Globus pallidus (tissue), 1 donor: Measurements from ENCODE around the gene SORCS3.

Experiments
- DNase-seq: peaks from one replicate; pipeline ENCODE4 v3.0.0-alpha.2; 2015; ENCODE audit warnings: low spot score

Gene SORCS3

DNA sequence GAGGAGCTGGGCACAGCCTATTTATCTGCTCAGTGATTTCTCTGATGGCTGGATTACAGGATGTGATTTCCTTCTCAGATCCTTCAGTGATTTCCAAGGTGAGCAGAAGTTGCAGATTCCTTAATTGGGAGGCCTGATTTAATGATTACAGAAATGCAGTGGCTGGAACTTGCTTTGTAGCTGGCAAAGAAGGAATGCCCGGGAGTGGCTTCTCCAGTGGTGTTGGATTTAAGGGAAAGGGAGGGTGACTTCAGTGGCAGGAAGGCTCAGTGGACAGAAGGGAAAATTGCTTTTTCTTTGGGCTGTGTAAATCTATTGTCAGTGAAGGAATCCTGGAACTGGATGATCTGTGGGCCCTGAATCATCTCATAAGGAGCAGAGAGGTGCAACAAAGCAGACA is 5.1 kb downstream of the SORCS3 start:
- DNase-seq: no peak

DNA sequence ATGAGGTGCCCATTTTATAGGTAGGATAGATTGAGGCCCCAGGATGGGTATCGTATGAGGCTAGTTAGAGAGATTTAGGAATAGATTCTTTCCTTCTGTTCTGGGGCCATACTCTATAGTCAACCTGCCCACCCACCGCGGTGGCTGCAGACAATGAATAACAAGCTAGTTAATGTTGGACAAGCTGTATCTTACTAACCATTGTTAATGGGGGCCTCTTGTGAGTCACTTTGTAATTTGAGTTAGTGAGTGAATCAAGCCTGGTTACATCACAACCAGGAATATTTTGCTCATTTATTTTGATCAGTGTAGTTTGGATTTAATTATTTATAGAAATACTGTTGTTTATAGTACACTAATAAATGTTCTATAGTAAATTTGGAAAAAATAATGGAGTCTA is 7.3 kb downstream of the SORCS3 start:
- no peak for DNase-seq

DNA sequence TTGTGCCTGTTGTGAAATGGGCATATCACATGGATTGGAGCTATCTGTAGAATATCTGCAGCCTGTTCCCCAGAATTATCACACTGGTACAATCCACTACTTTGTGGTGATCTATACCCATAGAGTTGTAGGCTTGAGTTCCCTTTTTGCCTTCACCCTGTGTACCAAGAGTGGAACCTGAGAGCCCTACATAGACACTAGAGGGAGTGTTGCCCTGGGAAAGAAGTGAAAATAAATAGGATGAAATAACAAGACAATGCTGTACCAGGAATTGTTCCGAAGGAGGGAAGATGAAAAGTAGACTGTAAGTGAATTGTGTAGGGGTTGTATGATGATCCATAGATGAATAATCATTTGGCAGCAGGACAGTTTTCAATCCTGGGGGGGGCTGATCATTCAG is 9.0 kb downstream of the SORCS3 start:
- DNase-seq: peak; percentile 56

DNA sequence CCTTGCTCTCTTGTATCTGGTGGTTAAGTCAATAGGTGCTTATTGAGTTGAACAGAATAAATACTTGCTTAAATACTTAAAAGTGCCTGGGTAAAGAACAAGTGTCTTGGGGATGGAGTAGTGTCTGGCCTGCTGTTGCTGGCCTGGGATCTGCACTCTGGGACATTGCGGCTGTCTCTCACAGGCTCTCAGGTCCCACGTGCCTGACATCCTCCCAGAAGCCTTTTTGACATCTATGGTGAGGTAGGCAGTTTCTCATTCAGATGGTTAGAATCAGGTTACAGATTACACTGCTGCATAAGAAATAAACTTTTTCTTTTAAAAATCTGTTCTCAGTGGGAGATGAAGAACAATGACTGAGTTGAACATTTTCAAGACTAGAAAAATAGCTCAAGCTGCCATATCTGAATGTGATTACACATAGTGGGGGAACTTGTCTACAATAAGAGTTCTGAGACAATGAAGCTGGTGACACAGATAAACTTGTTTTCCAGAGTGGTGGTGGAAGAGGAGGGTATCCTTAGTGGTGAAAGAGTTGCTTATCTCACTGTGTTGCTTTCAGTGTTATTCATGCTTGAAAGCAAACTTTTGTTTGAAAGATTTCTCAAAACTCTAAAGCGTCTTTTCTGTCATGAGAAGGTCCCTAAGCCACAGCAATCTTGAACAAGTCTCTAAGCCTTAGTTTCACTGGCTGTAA is 9.7 kb downstream of the SORCS3 start:
- DNase-seq: no peak

DNA sequence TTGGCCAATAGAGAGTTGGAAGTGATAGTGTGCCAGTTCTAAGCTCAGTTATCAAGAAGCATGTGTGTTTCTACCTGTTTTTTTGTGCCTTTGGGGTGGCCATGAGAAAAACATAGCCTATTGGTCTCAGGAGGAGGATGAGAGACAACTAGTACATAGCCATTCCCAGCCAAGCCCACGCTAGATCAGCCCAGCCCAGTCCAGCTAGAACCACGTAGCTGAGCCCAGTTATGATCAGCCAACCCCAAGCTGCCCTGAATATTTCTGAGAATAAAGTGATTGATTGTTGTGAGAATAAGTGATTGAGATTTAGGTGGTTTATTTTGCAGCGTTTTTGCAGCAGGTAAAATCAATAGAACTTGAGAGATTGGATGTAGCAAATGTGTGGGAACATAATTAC is 15.9 kb downstream of the SORCS3 start:
- DNase-seq: no peak

DNA sequence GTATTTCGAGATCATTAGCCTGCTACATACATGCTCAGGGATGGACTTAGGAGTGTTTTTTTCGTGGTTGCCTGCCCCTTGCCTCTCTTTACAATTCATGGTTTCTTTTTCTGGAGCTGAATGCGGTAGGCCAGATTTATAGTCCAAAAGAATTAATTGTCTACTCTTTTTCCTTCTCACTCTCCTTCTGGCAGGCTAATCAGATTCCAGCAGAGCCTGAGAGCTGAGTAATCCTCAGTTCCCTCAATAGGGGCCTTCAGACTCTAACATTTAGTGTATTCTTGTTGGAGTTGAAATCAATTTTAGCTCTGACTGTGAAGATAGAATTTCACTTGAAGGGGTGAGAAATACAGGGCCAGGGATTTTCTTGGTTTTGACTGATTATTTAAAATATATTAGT is 16.4 kb downstream of the SORCS3 start:
- DNase-seq: no peak

DNA sequence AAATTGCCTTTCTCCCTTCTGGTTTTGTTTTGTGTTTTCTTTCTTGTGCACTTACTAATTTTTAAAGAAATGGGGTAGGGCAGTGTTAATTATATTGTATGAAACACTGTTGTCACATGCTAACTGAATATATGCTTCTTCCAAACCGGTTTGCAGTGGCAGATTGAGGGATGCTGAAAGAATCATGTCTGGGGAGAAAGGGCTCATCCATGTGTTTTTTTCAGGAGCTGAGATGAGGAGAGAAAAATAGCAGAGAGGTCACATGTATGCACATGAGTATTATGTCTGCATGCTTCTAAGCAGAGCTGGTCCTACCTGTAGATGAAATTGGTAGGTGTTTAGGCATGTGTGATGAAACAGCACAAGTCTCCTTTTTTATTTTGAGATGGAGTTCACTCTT is 17.0 kb downstream of the SORCS3 start:
- no peak for DNase-seq

DNA sequence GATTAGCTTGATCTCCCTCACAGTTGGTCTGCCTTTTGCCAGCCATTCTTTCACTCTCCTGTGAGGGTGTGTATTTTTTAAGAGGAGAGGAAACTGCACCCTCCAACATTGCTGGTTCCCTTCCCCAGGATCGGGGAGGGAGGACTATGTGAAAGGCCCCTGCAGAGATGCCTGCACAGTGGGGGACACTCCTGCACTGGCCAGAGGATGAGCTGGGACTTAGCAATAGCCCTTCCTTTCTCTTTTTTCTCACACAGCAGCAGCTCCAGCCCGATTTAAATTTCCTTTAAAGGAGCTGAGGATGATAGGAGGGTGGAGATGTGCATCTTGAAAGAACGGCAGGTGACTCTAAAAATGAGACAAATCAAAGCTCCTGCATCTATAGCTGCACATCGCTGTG is 18.7 kb downstream of the SORCS3 start:
- no peak for DNase-seq

DNA sequence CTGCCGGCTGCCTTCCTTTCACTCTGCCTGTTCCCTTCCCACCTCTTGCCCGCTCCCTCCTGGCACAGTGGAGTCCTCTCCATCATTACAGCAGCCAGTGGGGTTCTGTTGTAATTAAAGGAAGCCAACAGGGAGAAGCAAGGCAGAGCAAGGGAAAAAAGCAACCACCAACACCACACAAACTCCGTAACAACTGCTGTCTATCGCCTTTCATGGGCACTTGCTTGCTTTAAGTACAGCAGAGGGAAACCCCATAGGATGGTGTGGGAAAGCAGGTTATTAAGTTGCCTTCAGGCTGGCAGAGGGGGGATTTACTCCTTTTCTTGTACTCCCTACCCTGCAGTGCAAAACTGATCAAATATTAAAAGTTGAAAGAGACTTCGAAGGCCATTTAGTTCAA is 22.0 kb downstream of the SORCS3 start:
- DNase-seq: no peak

DNA sequence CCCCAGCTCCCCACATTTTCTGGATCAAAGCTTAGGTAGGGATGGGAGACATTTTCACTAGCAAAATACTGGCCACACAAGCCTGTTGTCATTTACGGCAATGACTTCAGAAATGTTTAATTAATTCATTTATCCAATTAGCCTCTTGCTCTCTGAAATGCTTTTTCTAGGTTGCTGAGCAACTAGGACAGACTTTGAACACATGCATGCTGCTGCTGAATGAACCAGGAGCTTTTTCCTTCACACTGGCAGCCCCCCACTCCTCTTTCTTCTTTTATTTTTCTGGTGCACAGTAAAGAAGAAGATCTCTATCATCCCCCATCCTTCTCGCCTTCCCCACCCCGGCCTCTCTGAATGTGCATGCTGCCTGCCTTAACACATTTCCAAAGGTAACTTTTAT is 22.5 kb downstream of the SORCS3 start:
- no peak for DNase-seq

DNA sequence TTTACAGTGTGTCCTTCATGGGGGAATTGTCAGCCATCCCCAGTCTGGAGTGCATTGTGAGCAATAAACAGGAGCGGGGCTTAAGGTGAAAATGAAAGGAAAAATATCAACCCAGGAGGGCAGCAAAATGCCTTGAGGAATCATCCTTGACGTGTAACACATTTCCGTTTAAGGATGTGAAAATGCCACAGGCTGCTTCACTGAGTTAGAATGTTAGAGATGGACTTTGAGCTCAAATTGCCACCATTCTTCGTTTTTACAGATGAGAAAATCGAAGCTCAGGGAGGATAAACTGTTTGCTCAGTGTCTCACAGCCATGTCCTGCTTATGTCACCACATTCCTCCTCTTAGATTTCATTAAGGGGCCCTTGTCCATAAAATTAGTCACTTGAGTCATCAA is 23.1 kb downstream of the SORCS3 start:
- DNase-seq: no peak

DNA sequence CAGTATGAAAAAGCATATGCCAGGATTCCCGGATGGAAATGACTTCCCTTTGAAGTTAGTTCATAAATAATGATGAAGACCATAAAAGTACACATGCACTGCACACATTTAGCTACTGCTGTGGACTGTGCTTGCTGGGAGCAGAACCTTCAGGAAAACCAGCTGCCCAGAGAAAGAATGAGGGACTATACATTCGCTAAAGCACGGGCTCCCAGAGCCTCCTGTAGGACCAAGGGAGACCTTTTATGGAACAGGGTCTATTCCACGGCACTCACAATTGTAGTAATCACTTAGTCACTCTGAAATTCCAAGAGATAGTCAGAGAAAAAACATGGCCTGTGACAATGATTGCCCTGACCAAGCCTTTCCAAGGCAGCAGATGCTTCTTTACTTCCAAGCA is 24.1 kb downstream of the SORCS3 start:
- DNase-seq: no peak

DNA sequence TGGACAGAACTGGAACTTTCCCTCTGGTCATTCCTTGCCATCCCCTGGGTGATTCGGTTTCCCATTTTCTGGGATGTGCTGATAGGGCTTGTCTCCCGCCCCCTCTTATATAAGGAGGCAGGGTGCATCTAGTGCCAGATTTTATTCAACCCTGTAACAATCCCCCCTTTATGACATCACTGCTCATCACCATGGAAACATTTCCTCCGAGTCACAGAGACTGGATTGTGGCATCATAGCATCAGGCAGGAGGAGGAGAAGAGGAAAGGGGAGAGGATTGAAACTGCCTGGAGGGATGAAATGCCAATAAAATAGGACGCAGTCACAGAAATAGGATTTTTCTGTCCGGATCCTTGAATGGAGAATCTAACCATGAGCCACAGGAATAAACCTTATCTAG is 25.0 kb downstream of the SORCS3 start:
- peak; percentile 57 for DNase-seq

DNA sequence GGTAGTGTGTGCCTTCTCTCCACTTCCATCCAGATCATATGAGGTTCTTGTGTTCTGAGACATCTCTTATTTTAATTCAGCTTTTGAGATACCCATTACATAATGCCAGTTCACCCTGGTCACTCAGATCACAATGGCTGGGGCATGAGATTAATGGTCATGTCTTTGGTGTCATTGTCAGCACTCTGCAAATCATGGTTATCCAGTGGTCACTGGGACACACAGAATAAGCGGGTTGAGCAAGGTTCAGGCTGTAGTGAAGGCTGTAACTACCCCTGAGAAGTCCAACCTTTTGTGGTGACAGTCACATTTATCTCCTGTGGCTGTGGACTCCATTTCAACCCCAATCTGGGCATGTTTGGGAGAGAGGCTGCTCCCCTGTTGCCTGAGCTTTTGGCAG is 35.8 kb downstream of the SORCS3 start:
- DNase-seq: no peak

DNA sequence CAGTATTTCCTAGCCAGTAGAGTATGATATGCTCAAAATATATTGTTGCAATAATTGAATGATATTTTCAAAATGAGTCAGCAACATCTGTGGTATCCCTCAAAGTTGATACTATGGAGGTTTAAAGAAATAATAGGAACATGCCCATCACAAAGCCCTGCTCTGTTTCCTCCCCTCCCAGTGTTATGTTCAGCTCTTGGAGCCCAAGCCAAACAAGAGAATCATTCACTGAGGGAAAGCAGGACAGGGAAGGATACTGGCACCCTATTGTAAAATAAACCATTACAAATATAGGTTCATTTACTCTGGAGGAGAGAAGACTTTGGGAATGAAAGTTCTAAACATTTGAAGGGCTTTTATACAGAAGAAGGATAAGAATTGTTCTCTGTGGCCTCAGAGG is 37.6 kb downstream of the SORCS3 start:
- peak; percentile 46 for DNase-seq

DNA sequence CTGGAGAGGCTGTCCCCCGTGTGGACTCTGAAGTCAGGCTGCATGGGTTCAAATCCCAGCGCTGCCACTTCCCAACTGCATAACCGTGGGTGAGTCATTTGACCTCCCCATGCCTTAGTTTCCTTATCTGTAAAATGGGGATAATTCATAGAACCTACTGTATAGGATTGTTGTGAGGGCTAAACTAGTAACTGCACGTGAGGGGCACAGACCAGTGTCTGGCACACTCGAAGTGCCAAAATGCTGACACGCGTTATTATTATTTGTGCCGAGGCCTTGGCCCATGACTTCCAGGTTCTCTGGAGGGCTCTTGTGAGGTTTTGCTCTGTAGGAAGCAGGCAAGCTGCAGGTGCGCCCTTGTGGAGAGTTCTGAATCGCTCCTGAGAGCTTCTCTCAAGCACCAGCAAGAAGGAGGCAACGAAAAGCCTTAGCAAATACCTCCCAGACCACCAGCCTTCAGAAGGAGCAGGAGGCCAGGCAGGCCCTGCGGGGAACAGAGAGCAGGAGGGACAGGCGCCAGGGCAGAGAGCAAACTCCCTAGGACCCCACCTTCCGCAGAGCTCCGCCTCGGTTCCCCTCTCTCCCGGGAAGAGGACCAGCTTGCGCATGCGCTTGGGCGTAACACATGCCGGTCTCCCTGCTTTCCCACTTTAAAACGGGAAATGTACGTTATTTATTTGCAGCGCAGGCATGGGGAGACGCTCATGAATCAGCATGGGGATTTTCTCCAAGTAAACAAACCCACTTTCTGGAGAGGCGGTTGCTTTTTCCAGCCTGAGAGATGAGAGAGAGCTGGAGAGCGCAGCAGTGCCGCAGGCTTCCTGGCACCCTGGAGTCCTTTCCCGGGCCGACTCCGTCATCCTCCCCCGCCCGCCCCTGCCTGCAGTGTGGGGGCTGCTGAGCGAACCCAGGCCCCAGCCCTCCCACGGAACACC is 39.6 kb downstream of the SORCS3 start:
- DNase-seq: peak; percentile 72

DNA sequence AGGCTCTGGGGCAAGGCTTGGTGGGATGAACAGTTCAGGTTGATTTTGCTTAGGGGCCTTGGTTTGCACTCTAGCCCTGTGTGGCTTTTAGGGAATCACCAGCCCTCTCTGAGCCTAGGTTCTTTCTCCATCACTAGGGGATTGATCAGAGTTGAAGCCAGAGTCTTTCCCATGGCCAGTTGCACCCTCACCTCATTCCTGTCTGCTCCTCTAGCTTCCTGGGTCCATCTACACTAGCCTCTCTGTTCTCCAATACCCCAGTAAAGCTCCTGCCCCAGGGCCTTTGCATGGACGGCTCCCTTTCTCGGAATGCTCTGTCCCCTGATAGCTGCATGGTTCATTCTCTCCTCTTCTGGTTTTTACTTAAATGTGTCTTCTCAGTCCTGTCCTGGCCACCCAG is 40.4 kb downstream of the SORCS3 start:
- no peak for DNase-seq

DNA sequence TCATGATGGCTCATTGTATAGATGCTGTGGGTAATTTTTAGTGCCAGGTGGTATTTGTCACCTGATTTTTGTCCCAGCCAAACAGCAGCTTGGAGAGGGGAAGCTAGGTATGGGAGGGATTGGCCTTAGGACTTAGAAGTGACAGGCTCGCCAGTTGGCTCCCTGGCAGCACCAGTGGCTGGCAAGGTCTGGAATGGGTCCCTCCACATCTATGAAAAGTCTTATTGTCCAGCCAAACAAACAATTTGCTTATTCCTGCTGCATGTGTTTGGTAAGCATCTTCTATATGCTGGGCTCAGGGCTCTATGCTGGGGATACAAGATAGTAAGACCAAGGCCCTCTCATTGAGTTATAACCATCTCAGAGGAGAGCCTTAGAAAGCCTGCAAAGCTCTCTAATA is 42.5 kb downstream of the SORCS3 start:
- DNase-seq: peak; percentile 84

DNA sequence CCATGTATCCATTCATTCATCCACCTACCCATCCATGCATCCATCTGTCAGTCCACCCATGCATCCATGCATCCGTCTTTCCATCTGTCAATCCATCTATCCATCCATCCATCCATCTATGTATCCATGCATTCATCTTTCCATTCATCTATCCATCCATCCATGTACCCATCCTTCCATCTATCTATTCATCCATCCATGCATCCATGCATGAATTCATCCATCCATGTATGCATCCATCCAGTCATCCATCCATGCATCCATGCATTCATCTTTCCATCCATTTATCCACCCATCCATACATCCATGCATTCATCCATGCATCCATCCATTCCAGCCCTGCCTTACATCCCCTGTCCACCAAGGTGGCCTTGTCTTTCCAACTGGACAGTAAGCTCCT is 45.7 kb downstream of the SORCS3 start:
- no peak for DNase-seq

DNA sequence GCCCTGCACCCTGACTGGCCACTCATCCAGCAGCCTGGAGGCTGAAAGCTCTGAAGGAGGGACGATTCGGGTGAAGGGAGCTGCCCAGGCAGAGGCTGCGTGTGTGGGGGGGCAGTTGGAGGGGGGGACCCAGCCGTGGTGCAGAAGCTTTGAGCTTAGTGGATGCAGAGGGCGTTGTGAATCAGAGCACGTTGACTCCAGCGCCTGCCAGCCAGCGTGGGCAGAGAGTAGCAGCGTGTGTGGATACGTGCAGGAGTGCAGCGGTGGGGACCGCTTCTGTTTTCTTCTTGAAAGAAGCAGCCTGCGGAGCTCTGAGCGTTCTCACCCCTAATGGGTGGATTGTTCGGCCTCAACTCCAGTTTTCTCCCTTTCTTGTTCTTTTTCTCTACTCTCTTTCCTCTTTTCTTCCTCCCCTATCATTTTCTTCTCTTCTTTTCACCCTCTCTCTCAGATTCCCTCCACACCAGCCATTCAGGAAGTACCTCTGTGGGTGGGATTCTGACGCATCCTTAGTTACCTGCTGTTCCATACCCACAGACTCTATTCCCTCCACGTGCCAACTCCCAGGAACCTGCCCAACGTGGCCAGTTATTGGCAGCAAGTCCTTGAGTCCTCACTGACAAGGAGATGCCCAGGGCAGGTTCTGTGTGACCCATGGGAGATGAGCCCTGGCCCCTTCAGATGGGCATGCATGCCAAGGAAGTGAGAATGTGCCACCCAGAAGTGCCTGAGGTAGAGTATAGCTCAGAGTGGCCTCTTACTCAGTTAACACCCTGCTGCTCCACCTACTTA is 47.4 kb downstream of the SORCS3 start:
- DNase-seq: peak; percentile 75

DNA sequence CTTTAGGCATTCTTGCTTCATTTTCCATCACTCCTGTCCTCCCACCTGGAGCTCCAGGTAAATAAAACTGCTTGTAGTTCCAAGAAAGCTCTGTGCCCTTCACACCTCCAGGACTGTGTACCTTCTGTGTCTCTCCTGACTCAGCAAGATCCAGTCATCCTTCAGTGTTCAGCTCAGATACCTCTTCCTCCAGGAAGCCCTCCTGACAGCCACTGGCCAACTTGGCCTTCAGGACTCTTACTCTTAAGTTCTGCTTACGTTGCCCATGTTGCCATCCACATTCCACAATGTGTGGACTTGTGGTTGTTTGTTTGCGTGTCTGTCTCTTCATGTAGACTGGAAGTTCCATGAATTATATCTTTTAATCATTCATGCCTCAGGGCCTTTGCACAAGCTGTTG is 48.0 kb downstream of the SORCS3 start:
- DNase-seq: no peak

DNA sequence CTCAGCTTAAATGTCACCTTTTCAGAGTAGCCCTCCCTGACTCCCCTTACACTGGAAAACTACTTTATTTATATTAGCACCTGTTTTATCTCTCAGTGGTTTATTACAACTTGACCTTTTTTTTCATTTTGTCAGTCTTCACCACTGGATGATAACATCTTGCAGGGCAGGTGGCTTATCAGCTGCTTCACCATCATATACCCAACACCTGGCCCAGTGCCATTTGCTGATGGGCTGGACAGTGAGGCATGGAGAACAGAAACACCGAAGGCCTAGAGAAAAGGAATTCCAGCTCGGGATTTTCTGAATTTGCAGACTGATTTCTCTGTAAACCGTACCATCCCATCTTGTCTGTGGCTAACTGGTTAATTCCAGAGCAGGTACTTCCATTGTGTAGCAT is 48.5 kb downstream of the SORCS3 start:
- DNase-seq: no peak

DNA sequence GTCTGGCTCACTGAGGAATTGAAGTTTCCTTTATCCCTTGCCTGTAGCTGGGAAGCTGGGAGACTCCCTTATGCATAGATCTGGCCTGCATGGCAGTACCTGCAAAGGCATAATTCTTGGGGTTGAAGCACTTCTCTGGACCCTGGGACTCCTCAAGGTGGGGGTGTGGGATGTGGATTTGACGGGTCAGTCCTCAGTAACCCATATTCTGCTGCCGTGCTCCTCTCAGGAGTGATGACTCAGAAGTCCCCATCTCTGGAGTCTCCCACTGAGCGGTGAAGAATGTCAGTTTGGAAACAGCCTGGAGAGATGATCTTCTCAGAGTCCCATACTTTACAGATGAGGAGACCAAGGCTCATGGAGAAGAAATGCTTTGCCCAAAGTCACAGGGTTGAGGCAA is 49.0 kb downstream of the SORCS3 start:
- no peak for DNase-seq
